ENCODE measurements around the gene CBX8. TPM values are rescaled to one million over a fixed set of nuclear protein-coding genes. Genes with fewer than 3 reads are reported as not detected.

The CBX8 gene
- total RNA-seq, 1 donor from 2014 or later, result 4.0 TPM

DNA sequence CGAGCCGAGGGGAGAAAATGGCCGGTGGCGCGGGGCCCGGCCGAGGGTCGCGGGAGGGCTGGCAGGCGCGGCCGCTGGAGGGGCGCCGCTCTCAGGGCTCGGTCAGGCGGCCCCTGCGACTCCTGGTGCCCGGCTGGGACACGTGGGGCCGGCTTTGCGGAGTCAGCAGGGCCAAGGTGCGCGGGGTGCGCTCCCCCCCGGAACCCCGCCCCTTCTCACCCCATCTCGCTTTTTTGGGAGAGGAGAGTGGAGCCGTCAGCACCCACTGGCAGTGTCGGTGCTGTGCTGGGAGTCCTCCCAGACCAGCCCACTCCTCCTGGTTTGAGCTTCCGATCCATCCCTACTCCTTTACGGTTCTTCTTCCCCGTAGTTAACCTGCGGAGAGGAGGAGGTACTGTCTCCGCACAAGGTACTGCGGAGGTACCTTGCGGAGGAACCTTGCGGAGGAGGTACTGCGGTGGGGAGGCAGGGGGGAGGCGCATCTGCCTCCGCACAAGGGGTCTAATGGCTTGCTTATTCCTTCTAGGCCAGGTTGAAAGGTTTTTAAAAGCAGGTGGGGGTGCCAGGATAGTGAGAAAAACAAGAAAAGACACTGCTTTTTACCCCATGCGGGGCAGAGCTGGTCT lies 19.1 kb upstream of the CBX8 start:
- TF ChIP-seq, protein P1, sequence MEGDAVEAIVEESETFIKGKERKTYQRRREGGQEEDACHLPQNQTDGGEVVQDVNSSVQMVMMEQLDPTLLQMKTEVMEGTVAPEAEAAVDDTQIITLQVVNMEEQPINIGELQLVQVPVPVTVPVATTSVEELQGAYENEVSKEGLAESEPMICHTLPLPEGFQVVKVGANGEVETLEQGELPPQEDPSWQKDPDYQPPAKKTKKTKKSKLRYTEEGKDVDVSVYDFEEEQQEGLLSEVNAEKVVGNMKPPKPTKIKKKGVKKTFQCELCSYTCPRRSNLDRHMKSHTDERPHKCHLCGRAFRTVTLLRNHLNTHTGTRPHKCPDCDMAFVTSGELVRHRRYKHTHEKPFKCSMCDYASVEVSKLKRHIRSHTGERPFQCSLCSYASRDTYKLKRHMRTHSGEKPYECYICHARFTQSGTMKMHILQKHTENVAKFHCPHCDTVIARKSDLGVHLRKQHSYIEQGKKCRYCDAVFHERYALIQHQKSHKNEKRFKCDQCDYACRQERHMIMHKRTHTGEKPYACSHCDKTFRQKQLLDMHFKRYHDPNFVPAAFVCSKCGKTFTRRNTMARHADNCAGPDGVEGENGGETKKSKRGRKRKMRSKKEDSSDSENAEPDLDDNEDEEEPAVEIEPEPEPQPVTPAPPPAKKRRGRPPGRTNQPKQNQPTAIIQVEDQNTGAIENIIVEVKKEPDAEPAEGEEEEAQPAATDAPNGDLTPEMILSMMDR (IDR thresholded peaks at IDR 0.05), result no peak
- DNase-seq (no peak), ATAC-seq (ENCODE audit: low read depth) (no peak)
- ChIA-PET CTCF (no interaction called here), POLR2A (interaction anchor here (3.4 to 18.2 kb wide), 2 partner anchors 10 to 26 kb away, joined by 20 to 212 read pairs; partner anchors contain the start of gene CBX4)
- H3K4me1 Mint-ChIP-seq, result peaks cover 24% of the 10 kb centered on the region
- H3K36me3 Mint-ChIP-seq (ENCODE audit: low read depth), result no peaks in the 10 kb centered on the region
- intact Hi-C loops (cut with micrococcal nuclease), result loop anchor here (1.0 kb wide), 1 partner anchor 23 kb away; the partner anchor contains the start of gene CBX4
- peak overlapping the region; percentile 15 for H3K4me3 Mint-ChIP-seq
- H3K9me3 Mint-ChIP-seq, result no peaks in the 10 kb centered on the region
- H3K27me3 Mint-ChIP-seq, result peaks cover 42% of the 10 kb centered on the region
- H3K27ac Mint-ChIP-seq, result no peak overlapping the region

DNA sequence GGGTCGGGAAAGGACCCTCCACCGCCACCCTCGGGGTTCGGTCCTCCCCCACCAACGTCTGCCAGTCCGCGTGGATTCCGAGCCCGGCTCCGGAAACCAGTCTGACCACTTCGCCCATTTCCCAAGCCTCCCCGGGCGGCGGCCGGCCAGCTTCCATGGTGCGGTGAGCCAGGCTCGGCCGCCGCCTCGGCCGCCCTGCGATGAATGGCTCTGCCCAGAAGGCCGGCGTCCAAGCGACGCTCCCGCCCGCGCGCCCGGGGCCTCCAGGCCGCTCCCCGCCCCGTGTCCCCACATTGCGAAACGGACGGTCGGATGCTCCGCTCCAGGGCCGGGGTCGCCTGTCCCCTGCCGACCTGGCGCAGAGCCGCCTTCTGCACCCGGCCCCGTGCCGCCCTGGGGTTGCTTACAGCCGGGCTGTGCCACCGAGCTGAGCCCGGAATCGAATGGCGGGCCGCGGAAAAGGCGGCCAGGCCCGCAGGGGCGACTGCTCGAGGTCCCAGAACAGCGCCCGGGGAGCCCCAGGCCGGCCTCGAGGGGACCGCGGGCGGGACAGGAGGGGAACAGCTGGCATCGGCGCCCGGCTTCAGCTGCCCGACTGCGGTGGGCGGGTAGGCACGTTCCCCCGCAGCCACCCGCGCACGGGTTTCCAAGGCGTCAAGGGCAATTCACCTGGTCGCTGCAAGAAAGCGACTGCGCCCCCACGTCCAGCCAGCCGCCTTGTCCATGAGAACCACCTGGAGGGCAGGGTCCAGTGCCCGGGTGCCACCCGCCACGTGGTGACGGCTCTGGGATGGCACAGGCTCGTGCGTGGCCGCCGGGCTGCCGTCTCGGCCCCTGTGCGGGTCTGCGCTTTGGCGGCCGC lies 18.3 kb upstream of the CBX8 start:
- POLR2A ChIA-PET, result interaction anchor here (1.2 to 18.2 kb wide), 3 partner anchors 10 to 26 kb away, joined by 8 to 212 read pairs (median 20); partner anchors contain the start of gene CBX4
- peaks cover 27% of the 10 kb centered on the region for H3K4me1 Mint-ChIP-seq
- peaks cover 42% of the 10 kb centered on the region for H3K27me3 Mint-ChIP-seq
- H3K36me3 Mint-ChIP-seq (ENCODE audit: low read depth), result no peaks in the 10 kb centered on the region
- H3K9me3 Mint-ChIP-seq, result no peaks in the 10 kb centered on the region
- DNase-seq (peak; percentile 51), ATAC-seq (ENCODE audit: low read depth) (peak; percentile 13)
- no peak overlapping the region for H3K4me3 Mint-ChIP-seq
- TF ChIP-seq, protein P1 (IDR thresholded peaks at IDR 0.05), result no peak
- H3K27ac Mint-ChIP-seq, result no peak overlapping the region
- intact Hi-C loops (cut with micrococcal nuclease), result loop anchor here (1.0 kb wide), 1 partner anchor 24 kb away; the partner anchor contains the start of gene CBX4
- CTCF ChIA-PET, result interaction anchor here (1.3 to 1.5 kb wide), 2 partner anchors 27 to 160 kb away, joined by 3 to 4 read pairs; no protein-coding TSS in a partner anchor

DNA sequence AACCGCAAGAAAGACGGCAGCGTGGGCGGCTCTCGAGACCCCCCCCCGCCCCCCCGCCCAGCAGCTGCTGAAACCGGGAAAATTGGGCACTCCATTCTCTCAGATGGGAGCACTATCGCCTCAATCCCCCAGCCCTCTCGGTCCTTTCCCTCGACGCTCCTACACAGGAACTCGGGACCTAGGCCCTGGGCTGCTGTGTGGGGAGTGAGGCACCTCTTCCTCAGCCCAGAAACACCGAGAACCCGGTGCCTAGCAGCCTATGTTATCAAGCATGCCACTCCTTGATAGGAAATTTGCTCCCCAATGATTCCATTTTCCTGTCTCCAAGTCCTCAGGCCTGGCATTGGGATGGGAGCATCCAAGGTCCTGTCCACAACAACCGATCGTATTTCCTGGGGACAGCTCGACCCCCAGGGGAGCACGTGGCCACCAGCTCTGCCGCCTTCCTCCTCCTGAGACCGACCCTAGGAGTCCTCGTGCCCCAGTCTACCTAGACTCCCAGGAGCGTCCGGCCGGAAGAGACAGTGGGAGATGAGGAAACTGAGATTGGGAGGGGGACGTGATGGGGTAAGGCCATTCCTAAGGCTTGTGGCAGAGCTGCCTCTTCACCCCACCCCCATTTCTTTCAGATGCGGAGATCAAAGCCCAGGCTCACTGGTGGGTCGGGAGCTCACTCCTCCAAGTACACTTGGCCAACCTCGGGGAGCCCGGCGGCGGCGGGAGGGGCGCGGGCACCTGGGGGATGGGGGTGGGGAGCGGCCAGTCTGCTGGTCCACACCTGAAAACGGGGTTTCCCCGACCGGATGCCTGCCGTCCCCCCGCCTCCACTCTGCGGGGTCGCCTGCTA lies 17.5 kb upstream of the CBX8 start:
- TF ChIP-seq, protein P1 (IDR thresholded peaks at IDR 0.05), result no peak
- ATAC-seq (ENCODE audit: low read depth) (no peak), DNase-seq (no peak)
- intact Hi-C loops (cut with micrococcal nuclease), result no loop called here
- Mint-ChIP-seq H3K36me3 (ENCODE audit: low read depth) (no peaks in the 10 kb centered on the region), H3K9me3 (no peaks in the 10 kb centered on the region), H3K27me3 (peaks cover 41% of the 10 kb centered on the region), H3K27ac (peak overlapping the region; percentile 41), H3K4me1 (peaks cover 29% of the 10 kb centered on the region), H3K4me3 (peak overlapping the region; percentile 58)
- POLR2A ChIA-PET, result interaction anchor here (1.0 to 18.2 kb wide), 5 partner anchors 9 to 27 kb away, joined by 4 to 212 read pairs (median 8); partner anchors contain the start of genes CBX4 and CBX8
- CTCF ChIA-PET, result interaction anchor here (1.3 to 2.0 kb wide), 4 partner anchors 21 to 161 kb away, joined by 3 to 6 read pairs (median 4); no protein-coding TSS in a partner anchor

DNA sequence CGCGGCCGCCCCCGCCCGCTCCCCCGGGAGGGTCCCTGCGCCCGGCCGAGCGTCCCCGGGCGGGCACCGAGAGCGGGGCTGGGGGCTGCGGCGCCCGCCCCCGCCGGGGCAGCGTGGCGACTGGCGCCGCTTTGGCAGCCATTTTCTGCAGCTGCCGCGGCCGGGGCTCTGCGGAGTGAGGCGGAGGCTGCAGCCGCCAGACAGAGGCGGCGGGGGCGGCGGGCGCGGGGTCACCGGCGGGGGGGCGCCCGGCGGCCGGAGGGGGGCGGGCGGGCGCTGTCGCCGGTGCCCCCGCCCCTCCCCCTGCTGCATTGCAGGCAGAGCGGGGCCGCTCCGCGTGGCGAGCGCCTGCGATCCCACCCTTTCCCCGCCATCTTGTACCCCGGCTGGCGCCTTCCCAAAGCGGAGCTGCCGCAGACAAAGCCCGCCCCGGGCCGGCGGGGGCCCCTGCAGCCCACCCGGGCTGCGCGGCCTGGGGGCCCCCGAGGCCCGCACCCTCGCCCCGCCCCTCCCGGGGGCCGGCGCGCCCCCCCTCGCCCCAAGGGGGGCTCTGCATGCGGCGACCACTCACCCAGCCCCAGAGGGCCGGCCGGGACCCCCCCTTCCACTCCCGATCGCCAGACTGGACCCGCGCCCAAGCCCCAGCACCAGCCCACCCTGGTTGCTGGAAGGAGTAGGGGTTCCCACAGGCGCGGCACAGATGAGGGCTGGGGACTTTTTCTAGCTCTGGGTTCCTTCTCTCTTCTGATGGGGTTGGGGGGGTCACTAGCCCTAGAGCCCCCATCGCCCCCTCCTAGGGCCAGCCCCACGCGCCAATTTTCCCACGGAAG lies 16.6 kb upstream of the CBX8 start:
- Mint-ChIP-seq H3K27ac (no peak overlapping the region), H3K27me3 (peaks cover 44% of the 10 kb centered on the region), H3K9me3 (no peaks in the 10 kb centered on the region), H3K4me3 (peak overlapping the region; percentile 58), H3K36me3 (ENCODE audit: low read depth) (no peaks in the 10 kb centered on the region), H3K4me1 (peaks cover 33% of the 10 kb centered on the region)
- ATAC-seq (ENCODE audit: low read depth), result no peak
- DNase-seq, result no peak
- POLR2A ChIA-PET, result interaction anchor here (1.0 to 18.2 kb wide), 6 partner anchors 8 to 28 kb away, joined by 3 to 212 read pairs (median 7); partner anchors contain the start of genes CBX4 and CBX8
- intact Hi-C loops (cut with micrococcal nuclease), result no loop called here
- TF ChIP-seq, protein P1 (IDR thresholded peaks at IDR 0.05), result no peak
- CTCF ChIA-PET, result interaction anchor here (1.3 to 2.3 kb wide), 5 partner anchors 22 to 162 kb away, joined by 3 to 8 read pairs (median 4); no protein-coding TSS in a partner anchor
